Mammary epithelial cell (primary cell): ENCODE data around the gene FBXW5.

Source experiments
- CTCF ChIP-seq, 2 donors: IDR thresholded peaks in 1 of 2; conservative IDR thresholded peaks in 1 of 2; 2 replicates each; pipeline ENCODE4 v1.5.1; 2011 to 2012; ENCODE audit warnings: inconsistent platforms in 2 of 2, low read length in 2 of 2, mild to moderate bottlenecking in 2 of 2, control low read depth in 1 of 2, low read depth in 1 of 2; ENCODE audit not compliant: insufficient read depth in 1 of 2; ENCODE audit errors: extremely low read depth in 1 of 2
- EZH2 ChIP-seq: IDR thresholded peaks from 2 replicates; pipeline ENCODE4 v1.6.1; 2012; ENCODE audit warnings: low read length, inconsistent platforms, borderline replicate concordance

GRCh38 chr9:136934277-136934676, 10.3 kb downstream of the FBXW5 start:
- TF ChIP-seq CTCF (conservative IDR thresholded peaks at IDR 0.05 in 1 of 2, IDR thresholded peaks at IDR 0.05 in 1 of 2; ENCODE audit: extremely low read depth in 1 of 2, insufficient read depth in 1 of 2, low read depth in 1 of 2, low read length in 2 of 2), result no peak
- no peak for TF ChIP-seq EZH2
